H1 (cell line): ENCODE measurements around the gene AAK1. TPM values are rescaled to one million over a fixed set of nuclear protein-coding genes. Genes with fewer than 3 reads are reported as not detected.

Source experiments
- CTCF ChIA-PET: fragments of 300-600 bp; sonication (Branson Sonifier 250); formaldehyde crosslinking; loops from one replicate; lab custom pipeline; 2021; ENCODE audit not compliant: partially characterized antibody; lab: Charles Lee
- POLR2A ChIA-PET: fragments of 300-600 bp; sonication (Branson Sonifier 250); formaldehyde crosslinking; loops from one replicate; lab custom pipeline; 2021; ENCODE audit warnings: inconsistent platforms; ENCODE audit not compliant: partially characterized antibody; lab: Charles Lee
- DNase-seq, 2 experiments: peaks; one replicate each; pipeline versions ENCODE4 v3.0.0 to v3.0.0-alpha.2; 2010 to 2022; ENCODE audit warnings: low spot score in 2 of 2, low read depth in 1 of 2, mixed read lengths in 1 of 2
- FAIRE-seq: peaks from 2 replicates; lab custom pipeline; 2011; peaks lifted over from hg19 to GRCh38; lab: Jason Lieb, UNC
- H2AFZ ChIP-seq: 2 replicates; pipeline ENCODE4 v1.8.1; 2012; ENCODE audit warnings: low read length, inconsistent platforms
- H2AK5ac ChIP-seq: 2 replicates; pipeline ENCODE4 v1.6.1; 2013; ENCODE audit warnings: low read depth, low read length
- H2BK120ac ChIP-seq: replicated peaks from 2 replicates; pipeline ENCODE3; 2013; ENCODE audit warnings: low read depth, low read length, inconsistent platforms
- H2BK12ac ChIP-seq: 2 replicates; pipeline ENCODE4 v1.6.1; 2013; ENCODE audit warnings: low read depth, low read length
- H2BK15ac ChIP-seq: 2 replicates; pipeline ENCODE4 v1.6.1; 2013; ENCODE audit warnings: low read length
- H2BK20ac ChIP-seq: 2 replicates; pipeline ENCODE4 v1.6.1; 2013; ENCODE audit warnings: low read length
- H2BK5ac ChIP-seq: 2 replicates; pipeline ENCODE4 v1.6.1; 2013; ENCODE audit warnings: low read depth, low read length
- H3K14ac ChIP-seq: 2 replicates; pipeline ENCODE4 v1.6.1; 2013; ENCODE audit warnings: inconsistent platforms; ENCODE audit not compliant: insufficient read length
- H3K18ac ChIP-seq: 2 replicates; pipeline ENCODE4 v1.6.1; 2013; ENCODE audit warnings: low read length; ENCODE audit errors: extremely low read depth
- H3K23ac ChIP-seq: 2 replicates; pipeline ENCODE4 v1.6.1; 2013; ENCODE audit warnings: inconsistent platforms; ENCODE audit not compliant: insufficient read length
- H3K23me2 ChIP-seq: 2 replicates; pipeline ENCODE4 v1.6.1; 2013; ENCODE audit warnings: low read depth, low read length
- H3K27ac ChIP-seq: 2 replicates; pipeline ENCODE4 v1.6.1; 2011; ENCODE audit warnings: low read depth, low read length, inconsistent platforms
- H3K27me3 ChIP-seq, 4 experiments: replicated peaks in 1 of 4; 1 replicate in 1 of 4; 2 replicates in 3 of 4; pipeline versions ENCODE4 v1.6.1 to v1.8.1; 2011 to 2013; ENCODE audit warnings: low read length in 3 of 4, mild to moderate bottlenecking in 3 of 4, inconsistent platforms in 2 of 4, mixed read lengths in 2 of 4, moderate library complexity in 1 of 4; ENCODE audit not compliant: control insufficient read depth in 3 of 4, insufficient read depth in 3 of 4; ENCODE audit errors: extremely low read depth in 1 of 4
- H3K36me3 ChIP-seq, 4 experiments: 2 replicates each; pipeline versions ENCODE4 v1.6.1 to v1.8.1; 2011 to 2013; ENCODE audit warnings: mild to moderate bottlenecking in 4 of 4, low read length in 3 of 4, moderate library complexity in 2 of 4, control low read depth in 1 of 4, inconsistent platforms in 1 of 4; ENCODE audit not compliant: insufficient read depth in 4 of 4, control insufficient read depth in 2 of 4
- H3K4ac ChIP-seq: replicated peaks from 2 replicates; pipeline ENCODE3; 2013; ENCODE audit warnings: low read length, low read depth, mixed read lengths, inconsistent platforms; ENCODE audit not compliant: insufficient read length
- H3K4me1 ChIP-seq, 4 experiments: replicated peaks in 1 of 4; 1 replicate in 1 of 4; 2 replicates in 3 of 4; pipeline versions ENCODE4 v1.6.1 to v1.8.1; 2011 to 2013; ENCODE audit warnings: low read length in 3 of 4, inconsistent platforms in 2 of 4, mixed read lengths in 1 of 4; ENCODE audit not compliant: insufficient read depth in 4 of 4, control insufficient read depth in 3 of 4
- H3K4me2 ChIP-seq, 2 experiments: 2 replicates each; pipeline versions ENCODE4 v1.6.1 to v1.8.1; 2011 to 2013; ENCODE audit warnings: low read depth in 2 of 2, low read length in 2 of 2, control low read depth in 1 of 2, inconsistent platforms in 1 of 2, mild to moderate bottlenecking in 1 of 2; ENCODE audit not compliant: insufficient read depth in 1 of 2
- H3K4me3 ChIP-seq, 4 experiments: fragments of 200-600, 300-600 bp in 1 of 4; sonication (generic), shearing (Covaris generic), sonication (Bioruptor Twin) in 1 of 4; 2 replicates each; pipeline versions ENCODE4 v1.5.1 to v1.8.1; 2011 to 2016; ENCODE audit warnings: low read length in 4 of 4, low read depth in 3 of 4, control low read depth in 2 of 4, inconsistent platforms in 2 of 4, mild to moderate bottlenecking in 2 of 4, mixed read lengths in 1 of 4, moderate library complexity in 1 of 4; ENCODE audit not compliant: insufficient read depth in 2 of 4; ENCODE audit errors: extremely low read depth in 1 of 4
- H3K56ac ChIP-seq: replicated peaks from 2 replicates; pipeline ENCODE3; 2013; ENCODE audit warnings: low read depth, mild to moderate bottlenecking, mixed read lengths, low read length, inconsistent platforms; ENCODE audit not compliant: insufficient read length
- H3K79me1 ChIP-seq: 2 replicates; pipeline ENCODE4 v1.6.1; 2013; ENCODE audit warnings: low read depth, low read length, control low read depth
- H3K79me2 ChIP-seq, 2 experiments: 2 replicates each; pipeline versions ENCODE4 v1.6.1 to v1.8.1; 2012 to 2013; ENCODE audit warnings: low read length in 2 of 2, mild to moderate bottlenecking in 2 of 2, inconsistent platforms in 1 of 2; ENCODE audit not compliant: insufficient read depth in 2 of 2, control insufficient read depth in 1 of 2
- H3K9ac ChIP-seq, 4 experiments: replicated peaks in 1 of 4; 1 replicate in 1 of 4; 2 replicates in 3 of 4; pipeline versions ENCODE4 v1.6.1 to v1.8.1; 2011 to 2013; ENCODE audit warnings: low read depth in 3 of 4, low read length in 3 of 4, control low read depth in 2 of 4, mild to moderate bottlenecking in 2 of 4, moderate library complexity in 2 of 4, inconsistent platforms in 1 of 4; ENCODE audit errors: extremely low read depth in 1 of 4
- H3K9me3 ChIP-seq, 2 experiments: 2 replicates each; pipeline versions ENCODE4 v1.6.1 to v1.8.1; 2012 to 2013; ENCODE audit warnings: mild to moderate bottlenecking in 2 of 2, moderate library complexity in 2 of 2, control low read depth in 1 of 2, inconsistent platforms in 1 of 2, low read depth in 1 of 2, low read length in 1 of 2, mixed read lengths in 1 of 2; ENCODE audit not compliant: insufficient read depth in 2 of 2
- H4K20me1 ChIP-seq, 2 experiments: replicated peaks in 1 of 2; 2 replicates each; pipeline versions ENCODE3 to v1.8.1; 2011 to 2013; ENCODE audit warnings: inconsistent platforms in 2 of 2, low read length in 2 of 2, mild to moderate bottlenecking in 1 of 2; ENCODE audit not compliant: insufficient read depth in 2 of 2, control insufficient read depth in 1 of 2
- H4K5ac ChIP-seq: 2 replicates; pipeline ENCODE4 v1.6.1; 2013; ENCODE audit warnings: low read length, low read depth, mixed read lengths, inconsistent platforms; ENCODE audit not compliant: insufficient read length
- H4K8ac ChIP-seq: 2 replicates; pipeline ENCODE4 v1.8.0; 2013; ENCODE audit warnings: mild to moderate bottlenecking, moderate library complexity, low read length, inconsistent platforms; ENCODE audit not compliant: insufficient read depth; ENCODE audit errors: extremely low read depth
- H4K91ac ChIP-seq: replicated peaks from 2 replicates; pipeline ENCODE3; 2013; ENCODE audit warnings: low read length, mixed read lengths, inconsistent platforms; ENCODE audit not compliant: insufficient read length
- BCL11A ChIP-seq, 2 experiments: IDR thresholded peaks; one replicate each; pipeline ENCODE4 v1.6.1; 2011; ENCODE audit warnings: low read depth in 2 of 2, low read length in 2 of 2, mild to moderate bottlenecking in 2 of 2
- CBX5 ChIP-seq: fragments of 300-800, 300-1000 bp; sonication (generic); IDR thresholded peaks from 2 replicates; pipeline ENCODE4 v1.7.1; 2016; ENCODE audit warnings: antibody characterized with exemption, low read length, low read depth
- GABPA ChIP-seq: IDR thresholded peaks from 2 replicates; pipeline ENCODE4 v1.6.1; 2011; ENCODE audit warnings: mild to moderate bottlenecking, low read length, moderate library complexity, borderline replicate concordance; ENCODE audit not compliant: insufficient read depth
- RNF2 ChIP-seq: fragments of 200-900, 300-1000 bp; sonication (generic); IDR thresholded peaks from 2 replicates; pipeline ENCODE4 v1.7.1; 2016; ENCODE audit warnings: borderline replicate concordance, low read depth, mild to moderate bottlenecking, antibody characterized with exemption, low read length; ENCODE audit not compliant: poor library complexity, severe bottlenecking; ENCODE audit errors: missing control alignments
- SIRT6 ChIP-seq: IDR thresholded peaks from one replicate; pipeline ENCODE4 v1.7.1; 2012; ENCODE audit warnings: low read length, inconsistent platforms
- WGBS, 2 experiments: shearing (Covaris generic) in 1 of 2; methylation state at CpG; one replicate each; pipeline versions ENCODE4 v1.1.6 to v1.1.7; 2013 to 2015; ENCODE audit warnings: low lambda C conversion rate in 2 of 2, mixed read lengths in 2 of 2, inconsistent platforms in 1 of 2, low coverage in 1 of 2, missing lambda C conversion rate in 1 of 2; ENCODE audit not compliant: insufficient replicate concordance in 2 of 2, insufficient coverage in 1 of 2, insufficient read length in 1 of 2; ENCODE audit errors: extremely low coverage in 1 of 2, missing lambda C conversion rate in 1 of 2; 5-methylcytosine and 5-hydroxymethylcytosine counted together
- polyA plus RNA-seq, 7 experiments: library from polyadenylated mRNA; depleted of rRNA in 3 of 7; stranded (reverse) in 5 of 7; unstranded in 2 of 7; fragments of >200 nt in 5 of 7; fragments of 200-250 nt in 2 of 7; gene quantifications; 1 replicate in 5 of 7; 2 replicates in 1 of 7; 4 replicates in 1 of 7; pipeline versions ENCODE4 v1.2.1 to v1.2.3, GENCODE V29; 2011 to 2013; ENCODE audit warnings: missing spikeins in 2 of 7, mixed read lengths in 2 of 7
- total RNA-seq: library from RNA; stranded (reverse); fragmentation: NEBNext Ultra II Directional; extraction: Animal tissue kit (Norgen Biotek cat#: 25700); gene quantifications from 2 replicates; pipeline ENCODE4 v1.2.1, GENCODE V29; 2021
- TF ChIP-seq, protein P1 (sequence below), 3 experiments: IDR thresholded peaks; 1 replicate in 2 of 3; 2 replicates in 1 of 3; pipeline versions ENCODE4 v1.5.1 to v1.6.1; 2011; ENCODE audit warnings: low read length in 3 of 3, mild to moderate bottlenecking in 3 of 3, inconsistent platforms in 2 of 3, low read depth in 1 of 3, moderate library complexity in 1 of 3; ENCODE audit not compliant: insufficient read depth in 1 of 3; ENCODE audit errors: control extremely low read depth in 1 of 3

The AAK1 gene
- total and polyA plus RNA-seq, 2 of the 8 experiments (the other 6 are each of a cell fraction or from before 2014, with no cell fraction given): 10.0 to 40.5 TPM

DNA sequence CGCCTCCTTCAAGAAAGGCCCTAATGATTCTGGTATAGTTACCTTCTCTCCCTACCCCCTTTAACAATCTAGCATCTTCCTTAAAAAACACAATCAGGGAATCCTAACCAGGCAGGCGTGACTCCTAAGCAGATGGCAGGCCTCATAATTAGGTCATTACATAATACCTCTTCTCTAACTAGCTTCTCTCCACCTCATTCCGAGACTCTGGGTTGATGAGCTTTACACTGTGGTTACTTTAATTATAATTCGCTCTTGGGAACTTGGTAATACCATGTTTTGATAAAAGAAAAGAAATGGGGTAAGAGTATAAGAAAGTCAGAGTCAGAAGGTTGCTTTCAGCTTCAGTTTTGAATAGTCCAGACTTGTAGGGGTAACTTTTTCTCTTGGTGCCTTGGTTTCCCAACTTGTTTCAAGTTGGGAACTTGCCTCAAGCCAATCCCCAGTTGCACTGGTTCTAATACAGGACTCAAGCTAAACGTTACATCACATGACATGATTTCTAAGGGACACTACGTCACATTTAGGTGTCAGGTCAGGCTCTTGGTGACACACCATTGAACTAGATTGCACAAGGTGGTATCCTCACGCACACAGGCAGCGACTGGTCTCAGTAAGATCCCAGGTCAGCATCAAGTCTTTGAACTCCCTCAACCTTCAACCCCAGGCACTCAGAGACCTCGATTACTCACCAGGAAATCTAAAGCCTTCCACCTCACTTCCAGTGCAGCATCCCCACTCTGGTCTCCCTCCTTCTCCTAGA, 59.2 kb downstream of the AAK1 start:
- no peak overlapping the region for H3K4me2 ChIP-seq
- POLR2A ChIA-PET: interaction anchor here (0.9 kb wide), 1 partner anchor 9 kb away, joined by 4 read pairs; no protein-coding TSS in a partner anchor

More for the DNA sequence above, 59.2 kb downstream of the AAK1 start:
- Histone ChIP-seq H3K79me2 (peaks cover 0 to 22% of the 10 kb centered on the region in 2 experiments; a peak in 2 of 4 replicates), H4K8ac (no peak overlapping the region), H2BK15ac (no peak overlapping the region), H3K4me1 (peaks cover 6 to 14% (median 7%) of the 10 kb centered on the region in 4 experiments), H3K14ac (no peak overlapping the region), H4K20me1 (no peaks in the 10 kb centered on the region), H2BK120ac (no peak overlapping the region), H3K27ac (no peak overlapping the region), H3K79me1 (peaks cover 6% of the 10 kb centered on the region; the same call in 1 of the 2 replicates), H3K36me3 (no peaks in the 10 kb centered on the region), H3K56ac (no peak overlapping the region), H2BK20ac (no peak overlapping the region), H3K18ac (no peak overlapping the region), H3K9me3 (no peaks in the 10 kb centered on the region), H3K27me3 (no peaks in the 10 kb centered on the region), H4K5ac (no peak overlapping the region), H3K4ac (no peak overlapping the region), H2BK5ac (no peak overlapping the region), H2BK12ac (no peak overlapping the region), H3K23me2 (no peaks in the 10 kb centered on the region), H3K4me3 (no peak overlapping the region), H3K23ac (no peak overlapping the region), H2AK5ac (no peak overlapping the region), H4K91ac (no peak overlapping the region), H3K9ac (no peak overlapping the region; a peak in 1 of 7 replicates), H2AFZ (no peak overlapping the region)
- CTCF ChIA-PET: interaction anchor here (0.9 to 6.9 kb wide), 3 partner anchors 19 to 141 kb away, joined by 3 to 45 read pairs (median 3); no protein-coding TSS in a partner anchor
- WGBS, 2 experiments: 91% methylated on average over 9 of the region's 9 CpGs; no CpG with 5 or more reads in 1 of the 2 experiments
- DNase-seq (no peak), FAIRE-seq (no peak)
- no peak for TF ChIP-seq RNF2
- TF ChIP-seq CBX5: no peak
- TF ChIP-seq, protein P1, sequence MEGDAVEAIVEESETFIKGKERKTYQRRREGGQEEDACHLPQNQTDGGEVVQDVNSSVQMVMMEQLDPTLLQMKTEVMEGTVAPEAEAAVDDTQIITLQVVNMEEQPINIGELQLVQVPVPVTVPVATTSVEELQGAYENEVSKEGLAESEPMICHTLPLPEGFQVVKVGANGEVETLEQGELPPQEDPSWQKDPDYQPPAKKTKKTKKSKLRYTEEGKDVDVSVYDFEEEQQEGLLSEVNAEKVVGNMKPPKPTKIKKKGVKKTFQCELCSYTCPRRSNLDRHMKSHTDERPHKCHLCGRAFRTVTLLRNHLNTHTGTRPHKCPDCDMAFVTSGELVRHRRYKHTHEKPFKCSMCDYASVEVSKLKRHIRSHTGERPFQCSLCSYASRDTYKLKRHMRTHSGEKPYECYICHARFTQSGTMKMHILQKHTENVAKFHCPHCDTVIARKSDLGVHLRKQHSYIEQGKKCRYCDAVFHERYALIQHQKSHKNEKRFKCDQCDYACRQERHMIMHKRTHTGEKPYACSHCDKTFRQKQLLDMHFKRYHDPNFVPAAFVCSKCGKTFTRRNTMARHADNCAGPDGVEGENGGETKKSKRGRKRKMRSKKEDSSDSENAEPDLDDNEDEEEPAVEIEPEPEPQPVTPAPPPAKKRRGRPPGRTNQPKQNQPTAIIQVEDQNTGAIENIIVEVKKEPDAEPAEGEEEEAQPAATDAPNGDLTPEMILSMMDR (IDR thresholded peaks at IDR 0.05; ENCODE audit: control extremely low read depth in 1 of 3, insufficient read depth in 1 of 3, low read depth in 1 of 3, low read length in 3 of 3): no peak
- TF ChIP-seq SIRT6: no peak
- no peak for TF ChIP-seq GABPA
- TF ChIP-seq BCL11A (IDR thresholded peaks at IDR 0.05; ENCODE audit: low read depth in 2 of 2, low read length in 2 of 2): no peak
